K562 (cell line): Measurements from ENCODE around the gene HMX2. TPM values are rescaled to one million over a fixed set of nuclear protein-coding genes. Genes with fewer than 3 reads are reported as not detected.

Experiments
- E2F8 ChIP-seq: fragments of 450-650 bp; IDR thresholded peaks from 2 replicates; pipeline ENCODE4 v1.7.1; 2018; ENCODE audit warnings: mild to moderate bottlenecking, low read depth; ENCODE audit not compliant: partially characterized antibody
- EGR1 ChIP-seq: fragments of 450-650 bp; conservative IDR thresholded peaks from 2 replicates; pipeline ENCODE4 v1.6.1; 2017; ENCODE audit warnings: mild to moderate bottlenecking
- FOXK1 ChIP-seq: sonication (generic); formaldehyde crosslinking; IDR thresholded peaks from 2 replicates; pipeline ENCODE4 v1.8.0; 2022; ENCODE audit warnings: missing genetic modification reagents, mild to moderate bottlenecking, borderline replicate concordance
- HSF4 ChIP-seq: fragments of 250-450 bp; sonication (Bioruptor Pico); IDR thresholded peaks from 2 replicates; pipeline ENCODE4 v2.1.2; 2022; ENCODE audit warnings: mild to moderate bottlenecking, moderate library complexity, borderline replicate concordance
- TAF1 ChIP-seq: IDR thresholded peaks from 2 replicates; pipeline ENCODE4 v1.6.1; 2011; ENCODE audit warnings: mild to moderate bottlenecking, low read length, moderate library complexity; ENCODE audit not compliant: insufficient read depth, control insufficient read depth, severe bottlenecking; ENCODE audit errors: extremely low read depth
- THRB ChIP-seq: fragments of 450-650 bp; formaldehyde crosslinking; conservative IDR thresholded peaks from 2 replicates; pipeline ENCODE4 v1.4.0; 2022; ENCODE audit warnings: mild to moderate bottlenecking, missing genetic modification characterization
- ZBTB33 ChIP-seq: sonication (generic); formaldehyde crosslinking; IDR thresholded peaks from 2 replicates; pipeline ENCODE4 v1.8.1; 2023; ENCODE audit warnings: mild to moderate bottlenecking, missing genetic modification reagents
- polyA plus RNA-seq, 8 experiments: library from polyadenylated mRNA; depleted of rRNA in 4 of 8; stranded (reverse) in 5 of 8; unstranded in 3 of 8; fragments of >200 nt; fragmentation: Nextera tagmentation in 2 of 8; fragmentation: Illumina TruSeq in 1 of 8; extraction: Ambion mirVana in 2 of 8; extraction: Trizol in 1 of 8; gene quantifications; 2 replicates each; pipeline versions ENCODE4 v1.2.1 to v1.2.3, GENCODE V29; 2011 to 2014; ENCODE audit warnings: inconsistent platforms in 1 of 8, missing spikeins in 1 of 8
- total RNA-seq, 7 experiments: library from RNA; depleted of rRNA in 6 of 7; stranded (reverse); fragments of >200 nt in 6 of 7; fragmentation: Illumina TruSeq in 2 of 7; extraction: Trizol in 2 of 7; gene quantifications; 2 replicates each; pipeline versions ENCODE4 v1.2.1 to v1.2.3, GENCODE V29; 2011 to 2021; ENCODE audit warnings: low replicate concordance in 1 of 7

The HMX2 gene
- total and polyA plus RNA-seq, 9 of the 15 experiments (the other 6 are each of a cell fraction or from before 2014, with no cell fraction given) = 0.07 to 0.58 (median 0.09) TPM; not detected in 2

GRCh38 chr10:123156078-123156477 is 8.1 kb downstream of the HMX2 start (continued):
- TF ChIP-seq TAF1 = no peak
- TF ChIP-seq E2F8 = no peak
- TF ChIP-seq HSF4 (CRISPR knock-in tag) = no peak
- no peak for TF ChIP-seq THRB (CRISPR knock-in tag)
- no peak for TF ChIP-seq EGR1
- TF ChIP-seq FOXK1 (CRISPR knock-in tag) = no peak
- TF ChIP-seq ZBTB33 = no peak
